Liver (tissue), 9 donors: Measurements from ENCODE around the gene TBC1D12. TPM values are rescaled to one million over a fixed set of nuclear protein-coding genes. Genes with fewer than 3 reads are reported as not detected.

Source experiments
- DNase-seq: peaks from one replicate; pipeline ENCODE4 v3.0.0-alpha.2; 2017; ENCODE audit warnings: low spot score
- H3K27ac ChIP-seq, 2 donors: one replicate each; pipeline ENCODE4 v1.7.0; 2013; ENCODE audit warnings: inconsistent platforms in 2 of 2, low read length in 2 of 2, control low read depth in 1 of 2, low read depth in 1 of 2, mild to moderate bottlenecking in 1 of 2
- H3K27me3 ChIP-seq, 4 donors: one replicate each; pipeline versions ENCODE4 v1.6.1 to v1.7.0; 2013; ENCODE audit warnings: low read length in 3 of 4, inconsistent platforms in 1 of 4, mild to moderate bottlenecking in 1 of 4, moderate library complexity in 1 of 4; ENCODE audit not compliant: control insufficient read depth in 4 of 4, insufficient read depth in 4 of 4
- H3K36me3 ChIP-seq, 4 donors: one replicate each; pipeline versions ENCODE4 v1.6.1 to v1.7.0; 2013; ENCODE audit warnings: low read length in 3 of 4, mild to moderate bottlenecking in 3 of 4, low read depth in 1 of 4, moderate library complexity in 1 of 4; ENCODE audit not compliant: control insufficient read depth in 4 of 4, insufficient read depth in 3 of 4
- H3K4me1 ChIP-seq, 4 donors: one replicate each; pipeline versions ENCODE4 v1.6.1 to v1.7.0; 2013; ENCODE audit warnings: low read length in 3 of 4, mild to moderate bottlenecking in 3 of 4, moderate library complexity in 1 of 4; ENCODE audit not compliant: control insufficient read depth in 4 of 4, insufficient read depth in 4 of 4
- H3K4me3 ChIP-seq, 3 donors: one replicate each; pipeline versions ENCODE4 v1.6.1 to v1.7.0; 2013; ENCODE audit warnings: low read length in 3 of 3, control low read depth in 1 of 3, low read depth in 1 of 3, mild to moderate bottlenecking in 1 of 3
- H3K9ac ChIP-seq, 2 donors: one replicate each; pipeline ENCODE4 v1.7.0; 2013; ENCODE audit warnings: low read length in 2 of 2, mild to moderate bottlenecking in 2 of 2, moderate library complexity in 2 of 2, control low read depth in 1 of 2, low read depth in 1 of 2
- H3K9me3 ChIP-seq, 4 donors: one replicate each; pipeline versions ENCODE4 v1.6.1 to v1.7.0; 2013; ENCODE audit warnings: low read length in 3 of 4; ENCODE audit not compliant: control insufficient read depth in 4 of 4
- EGR1 ChIP-seq, 2 donors: IDR thresholded peaks; 2 replicates each; pipeline ENCODE4 v1.6.1; 2016 to 2018; ENCODE audit warnings: antibody characterized with exemption in 2 of 2, low read depth in 2 of 2
- FOXA1 ChIP-seq: IDR thresholded peaks from 2 replicates; pipeline ENCODE4 v1.6.1; 2016; ENCODE audit warnings: antibody characterized with exemption
- FOXA2 ChIP-seq: IDR thresholded peaks from 2 replicates; pipeline ENCODE4 v1.6.1; 2016; ENCODE audit warnings: antibody characterized with exemption
- GABPA ChIP-seq, 2 donors: IDR thresholded peaks in 1 of 2; conservative IDR thresholded peaks in 1 of 2; 2 replicates each; pipeline ENCODE4 v1.6.1; 2016; ENCODE audit warnings: antibody characterized with exemption in 2 of 2, mild to moderate bottlenecking in 1 of 2, moderate library complexity in 1 of 2
- HNF4A ChIP-seq, 2 donors: conservative IDR thresholded peaks; 2 replicates each; pipeline ENCODE4 v1.6.1; 2016; ENCODE audit warnings: antibody characterized with exemption in 2 of 2, mild to moderate bottlenecking in 2 of 2
- HNF4G ChIP-seq: IDR thresholded peaks from 2 replicates; pipeline ENCODE4 v1.6.1; 2016; ENCODE audit warnings: antibody characterized with exemption
- JUND ChIP-seq, 2 donors: IDR thresholded peaks; 2 replicates each; pipeline ENCODE4 v1.6.1; 2016; ENCODE audit warnings: antibody characterized with exemption in 2 of 2
- NR2F2 ChIP-seq: IDR thresholded peaks from 2 replicates; pipeline ENCODE4 v1.6.1; 2016; ENCODE audit warnings: antibody characterized with exemption
- RAD21 ChIP-seq, 2 donors: IDR thresholded peaks; 2 replicates each; pipeline ENCODE4 v1.6.1; 2016; ENCODE audit warnings: antibody characterized with exemption in 2 of 2, mild to moderate bottlenecking in 2 of 2
- RXRA ChIP-seq, 2 donors: IDR thresholded peaks; 2 replicates each; pipeline ENCODE4 v1.6.1; 2017 to 2018; ENCODE audit warnings: antibody characterized with exemption in 2 of 2, mild to moderate bottlenecking in 1 of 2
- SP1 ChIP-seq: IDR thresholded peaks from 2 replicates; pipeline ENCODE4 v1.6.1; 2018; ENCODE audit warnings: antibody characterized with exemption, mild to moderate bottlenecking
- TAF1 ChIP-seq: conservative IDR thresholded peaks from 2 replicates; pipeline ENCODE4 v1.6.1; 2016; ENCODE audit warnings: antibody characterized with exemption, mild to moderate bottlenecking
- YY1 ChIP-seq: IDR thresholded peaks from 2 replicates; pipeline ENCODE4 v1.6.1; 2016; ENCODE audit warnings: antibody characterized with exemption, mild to moderate bottlenecking
- WGBS: extraction: QIAGEN DNeasy Blood & Tissue Kit; methylation state at CpG from one replicate; pipeline ENCODE4 v1.1.7; 2013; 5-methylcytosine and 5-hydroxymethylcytosine counted together
- polyA plus RNA-seq, 2 donors: library from polyadenylated mRNA; stranded (reverse) in 1 of 2; unstranded in 1 of 2; fragments of 200-250 nt in 1 of 2; fragments of >200 nt in 1 of 2; fragmentation: Nextera tagmentation in 1 of 2; extraction: Ambion mirVana in 1 of 2; gene quantifications; one replicate each; pipeline versions ENCODE4 v1.2.1 to v1.2.3, GENCODE V29; 2013 to 2015
- total RNA-seq, 2 donors: library from RNA; depleted of rRNA; stranded (reverse); fragments of >200 nt; gene quantifications; one replicate each; pipeline ENCODE4 v1.2.3, GENCODE V29; 2014
- TF ChIP-seq, protein P1 (sequence below): IDR thresholded peaks from 2 replicates; pipeline ENCODE4 v1.6.1; 2016; ENCODE audit warnings: antibody characterized with exemption
- TF ChIP-seq, protein P2 (sequence below): IDR thresholded peaks from 2 replicates; pipeline ENCODE4 v1.6.1; 2016; ENCODE audit warnings: antibody characterized with exemption, mild to moderate bottlenecking
- TF ChIP-seq, protein P3 (sequence below): IDR thresholded peaks from 2 replicates; pipeline ENCODE4 v1.6.1; 2016; ENCODE audit warnings: antibody characterized with exemption
- TF ChIP-seq, protein P4 (sequence below): IDR thresholded peaks from 2 replicates; pipeline ENCODE4 v1.6.1; 2016; ENCODE audit warnings: antibody characterized with exemption
- TF ChIP-seq, protein P5 (sequence below): fragments of 150-350 bp; IDR thresholded peaks from 2 replicates; pipeline ENCODE4 v1.5.1; 2017; ENCODE audit warnings: improper control_type of control experiment, low read depth, low read length; ENCODE audit not compliant: missing input control
- donor health status: healthy.
- donor health status: healthy.
- donor health status: healthy.
- donor health status: healthy.
- donor health status: healthy.

TBC1D12 gene
- total and polyA plus RNA-seq, 4 donors, result 2.6 to 7.5 (median 5.0) TPM

DNA sequence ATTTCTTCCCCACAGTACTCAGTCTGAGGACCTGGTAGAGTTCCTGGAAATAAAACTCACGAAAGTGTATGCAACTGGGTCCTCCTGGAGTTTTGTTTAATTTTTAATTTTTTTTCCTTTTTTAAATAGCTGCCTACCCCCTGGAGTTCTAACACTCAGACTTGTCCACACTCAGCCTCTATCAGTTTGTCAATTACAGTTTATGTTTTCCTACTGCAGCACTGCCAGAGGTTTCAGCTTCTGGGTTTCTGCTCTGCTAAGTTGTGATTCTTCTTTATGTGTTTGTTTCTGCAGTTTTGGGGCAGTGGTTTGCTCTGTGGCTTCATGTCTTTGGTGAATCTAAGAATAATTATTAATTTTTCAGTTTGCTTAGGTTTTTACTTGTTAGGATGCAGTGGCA lies 59.2 kb downstream of the TBC1D12 start:
- Histone ChIP-seq H3K36me3 (no peaks in the 10 kb centered on the region), H3K9ac (no peak overlapping the region), H3K4me1 (peaks cover 2 to 13% (median 5%) of the 10 kb centered on the region in 4 donors), H3K27ac (no peak overlapping the region), H3K4me3 (no peak overlapping the region), H3K9me3 (peaks cover 0 to 1% (median 0%) of the 10 kb centered on the region in 4 donors), H3K27me3 (no peaks in the 10 kb centered on the region)
- no peak for DNase-seq
- WGBS, result 65% methylated on average over 1 of the region's 1 CpG
- TF ChIP-seq, protein P1, sequence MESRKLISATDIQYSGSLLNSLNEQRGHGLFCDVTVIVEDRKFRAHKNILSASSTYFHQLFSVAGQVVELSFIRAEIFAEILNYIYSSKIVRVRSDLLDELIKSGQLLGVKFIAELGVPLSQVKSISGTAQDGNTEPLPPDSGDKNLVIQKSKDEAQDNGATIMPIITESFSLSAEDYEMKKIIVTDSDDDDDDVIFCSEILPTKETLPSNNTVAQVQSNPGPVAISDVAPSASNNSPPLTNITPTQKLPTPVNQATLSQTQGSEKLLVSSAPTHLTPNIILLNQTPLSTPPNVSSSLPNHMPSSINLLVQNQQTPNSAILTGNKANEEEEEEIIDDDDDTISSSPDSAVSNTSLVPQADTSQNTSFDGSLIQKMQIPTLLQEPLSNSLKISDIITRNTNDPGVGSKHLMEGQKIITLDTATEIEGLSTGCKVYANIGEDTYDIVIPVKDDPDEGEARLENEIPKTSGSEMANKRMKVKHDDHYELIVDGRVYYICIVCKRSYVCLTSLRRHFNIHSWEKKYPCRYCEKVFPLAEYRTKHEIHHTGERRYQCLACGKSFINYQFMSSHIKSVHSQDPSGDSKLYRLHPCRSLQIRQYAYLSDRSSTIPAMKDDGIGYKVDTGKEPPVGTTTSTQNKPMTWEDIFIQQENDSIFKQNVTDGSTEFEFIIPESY, result no peak
- TF ChIP-seq RAD21 (IDR thresholded peaks at IDR 0.05), result no peak
- TF ChIP-seq JUND (IDR thresholded peaks at IDR 0.05), result no peak
- no peak for TF ChIP-seq HNF4A (conservative IDR thresholded peaks at IDR 0.05)
- TF ChIP-seq FOXA2, result no peak
- TF ChIP-seq GABPA (IDR thresholded peaks at IDR 0.05 in 1 of 2, conservative IDR thresholded peaks at IDR 0.05 in 1 of 2), result no peak
- TF ChIP-seq HNF4G, result no peak
- TF ChIP-seq TAF1, result no peak
- TF ChIP-seq NR2F2, result no peak
- TF ChIP-seq, protein P2, sequence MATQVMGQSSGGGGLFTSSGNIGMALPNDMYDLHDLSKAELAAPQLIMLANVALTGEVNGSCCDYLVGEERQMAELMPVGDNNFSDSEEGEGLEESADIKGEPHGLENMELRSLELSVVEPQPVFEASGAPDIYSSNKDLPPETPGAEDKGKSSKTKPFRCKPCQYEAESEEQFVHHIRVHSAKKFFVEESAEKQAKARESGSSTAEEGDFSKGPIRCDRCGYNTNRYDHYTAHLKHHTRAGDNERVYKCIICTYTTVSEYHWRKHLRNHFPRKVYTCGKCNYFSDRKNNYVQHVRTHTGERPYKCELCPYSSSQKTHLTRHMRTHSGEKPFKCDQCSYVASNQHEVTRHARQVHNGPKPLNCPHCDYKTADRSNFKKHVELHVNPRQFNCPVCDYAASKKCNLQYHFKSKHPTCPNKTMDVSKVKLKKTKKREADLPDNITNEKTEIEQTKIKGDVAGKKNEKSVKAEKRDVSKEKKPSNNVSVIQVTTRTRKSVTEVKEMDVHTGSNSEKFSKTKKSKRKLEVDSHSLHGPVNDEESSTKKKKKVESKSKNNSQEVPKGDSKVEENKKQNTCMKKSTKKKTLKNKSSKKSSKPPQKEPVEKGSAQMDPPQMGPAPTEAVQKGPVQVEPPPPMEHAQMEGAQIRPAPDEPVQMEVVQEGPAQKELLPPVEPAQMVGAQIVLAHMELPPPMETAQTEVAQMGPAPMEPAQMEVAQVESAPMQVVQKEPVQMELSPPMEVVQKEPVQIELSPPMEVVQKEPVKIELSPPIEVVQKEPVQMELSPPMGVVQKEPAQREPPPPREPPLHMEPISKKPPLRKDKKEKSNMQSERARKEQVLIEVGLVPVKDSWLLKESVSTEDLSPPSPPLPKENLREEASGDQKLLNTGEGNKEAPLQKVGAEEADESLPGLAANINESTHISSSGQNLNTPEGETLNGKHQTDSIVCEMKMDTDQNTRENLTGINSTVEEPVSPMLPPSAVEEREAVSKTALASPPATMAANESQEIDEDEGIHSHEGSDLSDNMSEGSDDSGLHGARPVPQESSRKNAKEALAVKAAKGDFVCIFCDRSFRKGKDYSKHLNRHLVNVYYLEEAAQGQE, result no peak
- no peak for TF ChIP-seq FOXA1
- TF ChIP-seq, protein P3, sequence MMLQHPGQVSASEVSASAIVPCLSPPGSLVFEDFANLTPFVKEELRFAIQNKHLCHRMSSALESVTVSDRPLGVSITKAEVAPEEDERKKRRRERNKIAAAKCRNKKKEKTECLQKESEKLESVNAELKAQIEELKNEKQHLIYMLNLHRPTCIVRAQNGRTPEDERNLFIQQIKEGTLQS, result no peak
- TF ChIP-seq YY1, result no peak
- no peak for TF ChIP-seq EGR1 (IDR thresholded peaks at IDR 0.05; ENCODE audit: low read depth in 2 of 2)
- TF ChIP-seq, protein P4, sequence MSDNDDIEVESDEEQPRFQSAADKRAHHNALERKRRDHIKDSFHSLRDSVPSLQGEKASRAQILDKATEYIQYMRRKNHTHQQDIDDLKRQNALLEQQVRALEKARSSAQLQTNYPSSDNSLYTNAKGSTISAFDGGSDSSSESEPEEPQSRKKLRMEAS, result no peak
- no peak for TF ChIP-seq SP1
- TF ChIP-seq, protein P5, sequence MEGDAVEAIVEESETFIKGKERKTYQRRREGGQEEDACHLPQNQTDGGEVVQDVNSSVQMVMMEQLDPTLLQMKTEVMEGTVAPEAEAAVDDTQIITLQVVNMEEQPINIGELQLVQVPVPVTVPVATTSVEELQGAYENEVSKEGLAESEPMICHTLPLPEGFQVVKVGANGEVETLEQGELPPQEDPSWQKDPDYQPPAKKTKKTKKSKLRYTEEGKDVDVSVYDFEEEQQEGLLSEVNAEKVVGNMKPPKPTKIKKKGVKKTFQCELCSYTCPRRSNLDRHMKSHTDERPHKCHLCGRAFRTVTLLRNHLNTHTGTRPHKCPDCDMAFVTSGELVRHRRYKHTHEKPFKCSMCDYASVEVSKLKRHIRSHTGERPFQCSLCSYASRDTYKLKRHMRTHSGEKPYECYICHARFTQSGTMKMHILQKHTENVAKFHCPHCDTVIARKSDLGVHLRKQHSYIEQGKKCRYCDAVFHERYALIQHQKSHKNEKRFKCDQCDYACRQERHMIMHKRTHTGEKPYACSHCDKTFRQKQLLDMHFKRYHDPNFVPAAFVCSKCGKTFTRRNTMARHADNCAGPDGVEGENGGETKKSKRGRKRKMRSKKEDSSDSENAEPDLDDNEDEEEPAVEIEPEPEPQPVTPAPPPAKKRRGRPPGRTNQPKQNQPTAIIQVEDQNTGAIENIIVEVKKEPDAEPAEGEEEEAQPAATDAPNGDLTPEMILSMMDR, result no peak
- TF ChIP-seq RXRA (IDR thresholded peaks at IDR 0.05), result no peak
